ENCODE data around the gene GLT6D1. TPM values are rescaled to one million over a fixed set of nuclear protein-coding genes. Genes with fewer than 3 reads are reported as not detected.
"Not testable (repeated sequence)": the region's sequence is repeated elsewhere in the genome, so short reads cannot be mapped to it uniquely, and the experiment has no call there.

Gene GLT6D1
- total RNA-seq, 1 donor from 2014 or later = not detected

- DNase-seq (no peak), ATAC-seq (ENCODE audit: poor library complexity) (no peak)
- intact Hi-C loops (cut with DNase I) = no loop called here
These were observed 2.4 kb upstream of the GLT6D1 start for GRCh38 chr9:135641745-135642144.

- no peak for DNase-seq
- intact Hi-C loops (cut with DNase I) = no loop called here
- ATAC-seq (ENCODE audit: poor library complexity) = no peak
These were observed 1.7 kb upstream of the GLT6D1 start for GRCh38 chr9:135641047-135641446.

DNA sequence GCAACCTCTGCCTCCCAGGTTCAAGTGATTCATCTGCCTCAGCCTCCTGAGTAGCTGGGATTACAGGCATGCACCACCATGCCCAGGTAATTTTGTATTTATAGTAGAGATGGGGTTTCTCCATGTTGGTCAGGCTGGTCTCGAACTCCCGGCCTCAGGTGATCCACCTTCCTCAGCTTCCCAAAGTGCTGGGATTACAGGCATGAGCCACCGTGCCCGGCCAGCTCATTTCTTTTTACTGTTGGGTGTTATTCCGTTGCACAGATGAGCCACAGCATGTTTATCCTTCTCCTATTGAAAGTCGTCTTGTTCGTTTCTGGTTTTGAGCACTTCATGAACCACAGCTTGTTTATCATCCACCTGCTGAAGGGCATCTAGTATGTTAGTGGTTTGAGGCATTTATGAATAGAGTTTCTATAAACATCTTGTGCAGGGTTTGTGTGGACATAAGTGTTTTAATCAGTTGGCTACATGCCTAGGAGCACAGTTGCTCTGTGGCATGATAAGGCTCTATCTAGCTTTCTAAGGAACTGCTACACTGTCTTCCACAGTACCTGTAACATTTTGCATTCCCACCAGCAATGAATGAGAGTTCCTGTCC lies 2.3 kb downstream of the GLT6D1 start:
- DNase-seq; ATAC-seq (ENCODE audit: poor library complexity); intact Hi-C loops (cut with DNase I): not testable (repeated sequence)

- ATAC-seq (ENCODE audit: poor library complexity) (no peak), DNase-seq (no peak)
- intact Hi-C loops (cut with DNase I) = no loop called here
These were observed 6.5 kb downstream of the GLT6D1 start for GRCh38 chr9:135632841-135633240.

GRCh38 chr9:135624282-135624681 lies 15.1 kb downstream of the GLT6D1 start:
- no peak for DNase-seq
- intact Hi-C loops (cut with DNase I) = no loop called here
- no peak for ATAC-seq (ENCODE audit: poor library complexity)

GRCh38 chr9:135622415-135623020 lies 16.8 kb downstream of the GLT6D1 start:
- intact Hi-C loops (cut with DNase I) = no loop called here
- DNase-seq (no peak), ATAC-seq (ENCODE audit: poor library complexity) (no peak)

GRCh38 chr9:135620558-135620957 lies 18.8 kb downstream of the GLT6D1 start:
- intact Hi-C loops (cut with DNase I) = no loop called here
- ATAC-seq (ENCODE audit: poor library complexity) (no peak), DNase-seq (no peak)

- ATAC-seq (ENCODE audit: poor library complexity) (no peak), DNase-seq (no peak)
- intact Hi-C loops (cut with DNase I) = no loop called here
These were observed 19.8 kb downstream of the GLT6D1 start for GRCh38 chr9:135619599-135619886.

- ATAC-seq (ENCODE audit: poor library complexity) = no peak
These were observed 20.3 kb downstream of the GLT6D1 start for GRCh38 chr9:135618866-135619598.

DNA sequence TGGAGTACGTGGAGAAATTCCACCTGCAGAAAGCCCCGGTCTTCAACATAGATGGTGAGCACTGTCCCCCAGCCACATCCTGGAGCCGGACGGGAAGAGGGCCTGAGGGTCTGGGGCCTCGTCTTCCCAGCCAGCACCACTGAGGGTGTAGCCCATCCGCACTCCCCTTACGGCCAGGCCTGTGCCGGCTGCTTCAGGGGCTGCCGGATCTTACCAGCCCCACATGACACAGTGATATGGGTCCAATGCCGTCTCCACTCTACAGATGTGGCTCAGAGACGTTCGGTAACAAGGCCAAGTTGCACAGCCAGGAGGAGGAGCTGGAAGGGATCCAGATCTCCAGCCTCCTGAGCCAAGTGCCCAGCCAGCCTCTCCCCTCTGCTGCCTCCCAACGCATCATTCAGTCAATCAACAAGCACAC lies 21.3 kb downstream of the GLT6D1 start:
- ATAC-seq (ENCODE audit: poor library complexity) (no peak), DNase-seq (no peak)
- intact Hi-C loops (cut with DNase I) = no loop called here

More at GRCh38 chr9:135618866-135619598, 20.3 kb downstream of the GLT6D1 start:
- intact Hi-C loops (cut with DNase I) = no loop called here
- DNase-seq = no peak

- intact Hi-C loops (cut with DNase I) = no loop called here
- DNase-seq = no peak
- ATAC-seq (ENCODE audit: poor library complexity) = no peak
These were observed 21.8 kb downstream of the GLT6D1 start for GRCh38 chr9:135617538-135617900.

DNA sequence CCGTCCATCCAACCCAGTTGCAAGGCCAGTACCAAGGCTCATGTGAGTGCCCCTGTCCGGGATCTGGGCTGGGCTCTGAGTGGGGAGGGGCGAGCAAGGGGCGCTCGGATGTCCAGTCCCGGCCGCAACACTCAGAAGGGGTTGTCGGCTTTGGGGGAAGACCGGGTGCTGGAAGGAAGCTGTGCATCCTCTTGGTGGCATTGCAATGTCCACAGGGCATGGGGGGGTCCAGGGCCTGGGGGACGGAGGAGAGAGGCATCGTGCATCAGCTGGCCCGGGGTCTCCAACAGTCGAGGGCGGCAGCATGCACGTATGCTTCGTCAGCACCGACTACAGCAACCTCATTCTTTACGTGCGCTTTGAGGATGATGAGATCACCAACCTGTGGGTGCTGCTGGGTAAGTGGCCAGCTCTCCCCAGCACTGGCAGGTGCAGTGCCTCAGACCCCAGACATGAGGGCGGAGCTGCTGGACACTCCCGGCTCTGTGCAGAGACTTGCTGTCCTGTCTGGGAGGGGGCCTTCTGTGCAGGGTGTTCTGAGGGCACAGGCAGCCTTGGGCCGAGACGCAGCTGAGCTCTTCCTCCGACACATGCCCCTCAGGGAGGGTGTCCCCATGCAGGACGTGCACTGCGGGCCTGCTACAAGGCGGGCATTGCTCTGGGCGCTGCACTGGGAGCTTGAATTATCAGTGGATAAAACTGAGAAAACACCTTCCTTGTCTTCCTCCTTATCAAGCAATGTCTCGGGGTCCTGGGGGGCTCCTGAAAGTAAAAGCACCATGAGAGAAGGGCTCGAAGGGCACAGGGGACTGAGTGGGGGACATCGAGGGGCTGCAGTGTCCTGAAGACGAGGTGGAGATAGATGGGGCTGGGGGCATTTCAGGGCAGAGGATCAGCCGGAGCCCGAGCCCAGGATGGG lies 22.5 kb downstream of the GLT6D1 start:
- DNase-seq (no peak), ATAC-seq (ENCODE audit: poor library complexity) (no peak)
- intact Hi-C loops (cut with DNase I) = no loop called here

DNA sequence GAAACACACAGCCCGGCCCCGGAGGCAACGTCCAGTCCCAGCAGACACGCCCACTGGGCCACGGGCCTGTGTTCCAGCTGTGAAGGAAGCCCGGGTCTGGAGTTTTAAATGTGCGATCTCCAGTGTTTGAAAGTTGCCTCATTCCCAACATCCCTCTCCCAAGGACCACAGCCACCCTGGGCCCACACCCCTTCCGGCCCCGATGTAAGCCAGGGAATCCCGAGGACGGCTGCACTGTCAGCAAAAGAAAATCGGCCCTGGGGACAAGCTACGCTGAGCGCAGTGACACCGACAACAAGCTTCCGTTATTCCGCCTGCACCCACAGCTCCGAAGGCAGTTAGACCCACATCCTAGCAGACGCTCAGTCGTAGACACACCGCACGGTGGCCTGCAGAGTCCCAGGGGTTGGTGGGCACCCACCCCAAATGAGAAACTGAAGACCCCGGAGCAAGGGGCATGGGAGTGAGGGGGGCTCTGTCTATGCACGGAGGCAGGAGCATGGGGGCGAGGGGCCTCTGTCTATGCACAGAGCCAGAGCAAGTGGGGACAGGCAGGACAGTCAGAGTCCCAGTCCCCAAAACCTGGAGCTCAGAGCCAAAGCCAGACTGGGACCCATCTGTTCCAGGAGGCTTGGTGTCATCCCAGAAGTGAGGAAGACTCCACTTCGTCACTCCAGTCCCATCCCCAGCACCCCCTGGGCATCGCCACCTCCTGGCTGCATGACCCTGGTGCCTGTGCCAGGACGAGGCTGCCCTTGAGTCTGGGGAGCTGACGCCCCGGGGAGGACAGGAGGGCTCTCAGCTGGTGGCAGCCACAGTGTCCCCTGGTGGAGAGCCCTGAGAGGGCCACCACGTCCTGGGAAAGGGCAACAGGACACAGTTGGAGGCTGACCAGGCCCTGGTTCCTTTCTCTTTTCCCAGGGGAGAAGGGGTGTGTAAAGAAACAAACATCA lies 23.4 kb downstream of the GLT6D1 start:
- DNase-seq (no peak), ATAC-seq (ENCODE audit: poor library complexity) (no peak)
- intact Hi-C loops (cut with DNase I) = no loop called here

DNA sequence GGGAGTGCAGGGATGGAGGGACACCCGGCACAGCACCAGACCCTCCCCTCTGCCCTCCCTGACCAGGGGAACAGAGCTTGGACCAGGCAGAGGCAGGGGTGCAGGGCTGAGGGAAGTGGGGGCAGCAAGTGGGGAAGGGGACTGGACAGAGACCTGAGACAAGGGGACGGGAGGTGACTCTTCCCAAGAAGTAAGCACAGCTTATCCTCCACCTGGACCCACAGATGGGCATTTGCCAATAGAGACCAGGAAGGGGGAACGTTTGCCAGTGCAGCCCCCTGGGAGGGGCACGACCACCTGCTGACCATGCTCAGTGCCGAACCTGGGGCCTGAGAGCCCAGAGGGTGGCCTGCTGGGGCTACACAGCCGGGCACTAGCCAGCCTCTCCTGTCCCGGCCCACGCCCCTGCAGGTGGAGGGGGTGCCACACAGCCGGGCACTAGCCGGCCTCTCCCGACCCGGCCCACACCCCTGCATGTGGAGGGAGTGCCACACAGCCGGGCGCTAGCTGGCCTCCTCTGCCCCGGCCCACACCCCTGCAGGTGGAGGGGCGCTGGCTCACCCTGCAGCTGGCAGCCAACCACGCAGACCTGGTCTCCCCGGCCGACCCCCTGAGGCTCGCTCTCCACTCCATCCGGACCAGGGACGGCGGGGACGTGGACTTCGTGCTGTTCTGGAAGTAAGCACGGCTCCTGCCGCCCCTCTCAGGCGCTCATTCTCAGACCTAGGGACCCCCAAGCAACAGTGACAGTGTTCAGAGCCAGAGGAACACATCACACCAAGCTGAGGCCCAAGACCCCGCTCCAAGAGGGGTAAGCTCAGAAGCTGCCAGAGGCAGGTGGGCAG lies 24.3 kb downstream of the GLT6D1 start:
- DNase-seq (no peak), ATAC-seq (ENCODE audit: poor library complexity) (no peak)
- intact Hi-C loops (cut with DNase I) = no loop called here

- intact Hi-C loops (cut with DNase I) = no loop called here
- no peak for ATAC-seq (ENCODE audit: poor library complexity)
These were observed 25.2 kb downstream of the GLT6D1 start for GRCh38 chr9:135613946-135614805.

More at GRCh38 chr9:135613946-135614805, 25.2 kb downstream of the GLT6D1 start:
- DNase-seq = no peak

All from Right ventricle myocardium superior (tissue), 1 donor.